ENCODE data around the gene TOE1.
"Not testable (repeated sequence)": the region's sequence is repeated elsewhere in the genome, so short reads cannot be mapped to it uniquely, and the experiment has no call there.

Gene TOE1

GRCh38 chr1:45339789-45340558 is at the start of gene TOE1, which contains the start of gene MUTYH:
TOE1 (plus strand) TSS chr1:45340170; CDS start chr1:45340253, 83 bp downstream.
MUTYH (minus strand) TSS chr1:45340440; CDS start chr1:45334505, 5,935 bp downstream.
- peak; percentile 98 for DNase-seq

- not testable (repeated sequence) for DNase-seq
These were observed 49.0 kb upstream of the TOE1 start for GRCh38 chr1:45291002-45291401.

GRCh38 chr1:45291716-45292115 is 48.3 kb upstream of the TOE1 start:
- no peak for DNase-seq

- no peak for DNase-seq
These were observed 42.2 kb upstream of the TOE1 start for GRCh38 chr1:45297666-45298356.

- DNase-seq: no peak
These were observed 40.7 kb upstream of the TOE1 start for GRCh38 chr1:45299296-45299695.

GRCh38 chr1:45299981-45300668 is 39.8 kb upstream of the TOE1 start:
- peak; percentile 91 for DNase-seq

- DNase-seq: no peak
These were observed 39.3 kb upstream of the TOE1 start for GRCh38 chr1:45300669-45300997.

GRCh38 chr1:45302505-45303150 is 37.3 kb upstream of the TOE1 start:
- no peak for DNase-seq

- DNase-seq: peak; percentile 99
These were observed 36.3 kb upstream of the TOE1 start for GRCh38 chr1:45303520-45304310.

- peak; percentile 39 for DNase-seq
These were observed 35.5 kb upstream of the TOE1 start for GRCh38 chr1:45304311-45305081.

- no peak for DNase-seq
These were observed 34.7 kb upstream of the TOE1 start for GRCh38 chr1:45305231-45305630.

GRCh38 chr1:45306319-45306718 is 33.7 kb upstream of the TOE1 start:
- DNase-seq: no peak

- no peak for DNase-seq
These were observed 33.1 kb upstream of the TOE1 start for GRCh38 chr1:45306905-45307304.

GRCh38 chr1:45314266-45314665 is 25.7 kb upstream of the TOE1 start:
- DNase-seq: no peak

GRCh38 chr1:45317166-45317565 is 22.8 kb upstream of the TOE1 start:
- DNase-seq: no peak

- no peak for DNase-seq
These were observed 20.2 kb upstream of the TOE1 start for GRCh38 chr1:45319761-45320160.

- DNase-seq: no peak
These were observed 18.5 kb upstream of the TOE1 start for GRCh38 chr1:45321444-45321843.

GRCh38 chr1:45322486-45323040 is 17.4 kb upstream of the TOE1 start:
- DNase-seq: no peak

- DNase-seq: no peak
These were observed 14.0 kb upstream of the TOE1 start for GRCh38 chr1:45325851-45326506.
